Left ventricle myocardium inferior (tissue), 1 donor: ENCODE results near the gene TNS3. TPM values are rescaled to one million over a fixed set of nuclear protein-coding genes. Genes with fewer than 3 reads are reported as not detected.

Source experiments
- DNase-seq: peaks from one replicate; pipeline ENCODE4 v3.0.0-alpha.2; 2020
- H3K27ac ChIP-seq: fragments of 200-600 bp; replicated peaks from 2 replicates; pipeline ENCODE4 v1.8.0; 2021
- H3K27me3 ChIP-seq: fragments of 200-600 bp; 2 replicates; pipeline ENCODE4 v1.8.0; 2021; ENCODE audit warnings: low read depth
- H3K36me3 ChIP-seq: fragments of 200-600 bp; 2 replicates; pipeline ENCODE4 v1.8.0; 2021
- H3K4me1 ChIP-seq: fragments of 200-600 bp; 2 replicates; pipeline ENCODE4 v1.8.0; 2021
- H3K4me3 ChIP-seq: fragments of 200-600 bp; 2 replicates; pipeline ENCODE4 v1.8.0; 2021; ENCODE audit warnings: mild to moderate bottlenecking, moderate library complexity
- H3K9me3 ChIP-seq: fragments of 200-600 bp; replicated peaks from 2 replicates; pipeline ENCODE4 v1.8.0; 2021
- intact Hi-C: fragments of 100-400 bp; cut with micrococcal nuclease; formaldehyde crosslinking; loops from one replicate; pipeline ENCODE4 v1.11.0; 2022
- total RNA-seq: library from RNA; stranded (reverse); fragmentation: NEBNext Ultra II Directional; extraction: Animal tissue kit (Norgen Biotek cat#: 25700); gene quantifications from one replicate; pipeline ENCODE4 v1.2.1, GENCODE V29; 2021
- TF ChIP-seq, protein P1 (sequence below): fragments of 200-600 bp; IDR thresholded peaks from 2 replicates; pipeline ENCODE4 v1.8.0; 2021; ENCODE audit warnings: antibody characterized with exemption, mild to moderate bottlenecking, borderline replicate concordance
- donor health status: DM: no; HTN: yes; CAD: no; lungs with severe emphysema.

TNS3 gene
- total RNA-seq, 1 donor from 2014 or later, result 40.6 TPM

GRCh38 chr7:47401611-47402570 is 180.0 kb downstream of the TNS3 start:
- H3K9me3 ChIP-seq, result no peaks in the 10 kb centered on the region
- no peak for DNase-seq
- H3K27me3 ChIP-seq, result no peaks in the 10 kb centered on the region
- intact Hi-C loops, result no loop called here
- H3K36me3 ChIP-seq, result peaks cover 13% of the 10 kb centered on the region
- no peak overlapping the region for H3K27ac ChIP-seq
- H3K4me3 ChIP-seq, result no peak overlapping the region
- TF ChIP-seq, protein P1, sequence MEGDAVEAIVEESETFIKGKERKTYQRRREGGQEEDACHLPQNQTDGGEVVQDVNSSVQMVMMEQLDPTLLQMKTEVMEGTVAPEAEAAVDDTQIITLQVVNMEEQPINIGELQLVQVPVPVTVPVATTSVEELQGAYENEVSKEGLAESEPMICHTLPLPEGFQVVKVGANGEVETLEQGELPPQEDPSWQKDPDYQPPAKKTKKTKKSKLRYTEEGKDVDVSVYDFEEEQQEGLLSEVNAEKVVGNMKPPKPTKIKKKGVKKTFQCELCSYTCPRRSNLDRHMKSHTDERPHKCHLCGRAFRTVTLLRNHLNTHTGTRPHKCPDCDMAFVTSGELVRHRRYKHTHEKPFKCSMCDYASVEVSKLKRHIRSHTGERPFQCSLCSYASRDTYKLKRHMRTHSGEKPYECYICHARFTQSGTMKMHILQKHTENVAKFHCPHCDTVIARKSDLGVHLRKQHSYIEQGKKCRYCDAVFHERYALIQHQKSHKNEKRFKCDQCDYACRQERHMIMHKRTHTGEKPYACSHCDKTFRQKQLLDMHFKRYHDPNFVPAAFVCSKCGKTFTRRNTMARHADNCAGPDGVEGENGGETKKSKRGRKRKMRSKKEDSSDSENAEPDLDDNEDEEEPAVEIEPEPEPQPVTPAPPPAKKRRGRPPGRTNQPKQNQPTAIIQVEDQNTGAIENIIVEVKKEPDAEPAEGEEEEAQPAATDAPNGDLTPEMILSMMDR, result no peak
- H3K4me1 ChIP-seq, result peaks cover 25% of the 10 kb centered on the region

- no peaks in the 10 kb centered on the region for H3K27me3 ChIP-seq
- H3K4me1 ChIP-seq, result peaks cover 14% of the 10 kb centered on the region
- intact Hi-C loops, result no loop called here
- H3K9me3 ChIP-seq, result no peaks in the 10 kb centered on the region
- TF ChIP-seq, protein P1, result no peak
- H3K4me3 ChIP-seq, result no peak overlapping the region
- no peak for DNase-seq
- H3K27ac ChIP-seq, result no peak overlapping the region
- H3K36me3 ChIP-seq, result peaks cover 24% of the 10 kb centered on the region
Measured at GRCh38 chr7:47400741-47401206, 181.1 kb downstream of the TNS3 start.

- H3K4me1 ChIP-seq, result peaks cover 6% of the 10 kb centered on the region
- peaks cover 32% of the 10 kb centered on the region for H3K36me3 ChIP-seq
- intact Hi-C loops, result no loop called here
Measured at GRCh38 chr7:47400001-47400400, 181.9 kb downstream of the TNS3 start.

DNA sequence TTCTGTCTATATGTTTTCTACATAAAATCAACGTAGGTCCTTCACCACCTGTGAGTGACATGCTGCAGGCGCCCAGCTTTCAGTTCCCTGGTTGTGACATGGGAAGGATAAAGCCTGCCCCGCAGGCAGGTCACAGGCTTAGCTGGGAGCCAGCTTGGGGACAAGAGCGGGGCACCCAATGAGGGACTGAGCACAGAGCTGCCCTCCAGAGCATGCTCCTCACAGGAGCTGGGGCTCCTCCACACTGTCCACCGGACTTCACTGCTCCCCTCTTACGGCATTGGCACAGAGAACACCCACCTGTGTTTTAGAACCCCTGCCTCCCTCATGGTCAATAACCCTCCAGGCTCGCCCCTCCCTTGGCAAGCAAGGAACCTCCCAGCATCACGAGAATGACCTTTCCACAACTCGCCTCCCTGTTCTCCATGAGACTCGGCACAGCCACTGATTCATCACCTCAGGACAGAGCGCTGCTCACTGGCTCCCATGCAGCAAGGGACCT is 187.1 kb downstream of the TNS3 start:
- Histone ChIP-seq H3K36me3 (peaks cover 42% of the 10 kb centered on the region), H3K9me3 (no peaks in the 10 kb centered on the region), H3K27me3 (no peaks in the 10 kb centered on the region), H3K4me3 (no peak overlapping the region), H3K27ac (no peak overlapping the region), H3K4me1 (peaks cover 15% of the 10 kb centered on the region)
- intact Hi-C loops, result no loop called here
- DNase-seq, result no peak
- TF ChIP-seq, protein P1, result no peak

More at GRCh38 chr7:47400001-47400400, 181.9 kb downstream of the TNS3 start:
- DNase-seq, result no peak
- Histone ChIP-seq H3K9me3 (no peaks in the 10 kb centered on the region), H3K4me3 (no peak overlapping the region), H3K27me3 (no peaks in the 10 kb centered on the region), H3K27ac (no peak overlapping the region)
- TF ChIP-seq, protein P1, result no peak

GRCh38 chr7:47394216-47394615 is 187.7 kb downstream of the TNS3 start:
- intact Hi-C loops, result no loop called here
- Histone ChIP-seq H3K27ac (no peak overlapping the region), H3K27me3 (no peaks in the 10 kb centered on the region), H3K36me3 (peaks cover 42% of the 10 kb centered on the region), H3K4me3 (no peak overlapping the region), H3K4me1 (peaks cover 15% of the 10 kb centered on the region), H3K9me3 (no peaks in the 10 kb centered on the region)
- no peak for DNase-seq
- TF ChIP-seq, protein P1, result no peak
